HG02840 (cell line): ENCODE data around the gene NAA80.

Source experiments
- ATAC-seq: cut with Tn5 transposase; IDR thresholded peaks from one replicate; pipeline ENCODE4 v1.9.1; 2021; ENCODE audit warnings: mild to moderate bottlenecking, moderate library complexity, moderate number of reproducible peaks; ENCODE audit not compliant: unreplicated experiment, low FRiP score

Gene NAA80

GRCh38 chr3:50331364-50331907, 32.2 kb upstream of the NAA80 start:
- no peak for ATAC-seq

- no peak for ATAC-seq
These were observed 31.1 kb upstream of the NAA80 start for GRCh38 chr3:50330330-50330729.

GRCh38 chr3:50327943-50328691, 28.9 kb upstream of the NAA80 start, which contains the start of gene TUSC2:
Gene TUSC2, minus strand, starts transcription at chr3:50328223. Its CDS starts 124 bp downstream, at chr3:50328099.
- ATAC-seq, result peak; percentile 86

- no peak for ATAC-seq
These were observed 27.9 kb upstream of the NAA80 start for GRCh38 chr3:50327129-50327528.

GRCh38 chr3:50326182-50326541, 27.0 kb upstream of the NAA80 start:
- ATAC-seq, result no peak

DNA sequence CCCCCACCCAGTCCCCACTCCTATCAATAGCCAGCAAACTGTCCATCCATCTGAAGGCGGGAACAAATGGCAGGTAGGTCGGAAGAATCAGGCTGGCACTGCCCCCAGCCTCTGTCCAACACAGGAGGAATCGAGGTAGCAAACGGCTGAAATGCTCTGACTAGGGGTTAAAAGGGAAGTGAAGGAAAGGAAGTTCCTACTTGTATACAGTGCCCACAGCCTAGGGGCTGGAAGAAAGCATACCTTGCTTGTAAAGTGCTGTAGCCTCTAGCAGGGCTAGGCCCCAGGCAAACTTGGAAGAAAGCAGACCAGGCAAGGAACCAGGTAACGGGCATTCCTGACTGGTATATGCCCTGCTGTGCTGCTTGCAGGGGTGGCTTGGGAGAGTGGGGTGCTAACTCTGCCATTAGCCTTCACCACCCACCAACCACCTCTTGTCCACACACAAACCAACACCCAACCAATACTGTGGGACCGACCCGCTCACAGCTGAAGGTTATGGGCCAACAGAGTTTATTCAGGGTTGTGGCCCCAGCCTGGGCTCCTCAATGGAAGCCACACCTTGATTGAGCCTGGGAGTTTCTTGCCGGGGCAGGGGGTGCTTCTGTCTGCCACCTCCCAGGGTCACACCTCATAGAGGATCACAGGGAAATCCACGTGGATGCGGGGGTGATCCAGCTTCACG, 26.4 kb upstream of the NAA80 start:
- no peak for ATAC-seq

DNA sequence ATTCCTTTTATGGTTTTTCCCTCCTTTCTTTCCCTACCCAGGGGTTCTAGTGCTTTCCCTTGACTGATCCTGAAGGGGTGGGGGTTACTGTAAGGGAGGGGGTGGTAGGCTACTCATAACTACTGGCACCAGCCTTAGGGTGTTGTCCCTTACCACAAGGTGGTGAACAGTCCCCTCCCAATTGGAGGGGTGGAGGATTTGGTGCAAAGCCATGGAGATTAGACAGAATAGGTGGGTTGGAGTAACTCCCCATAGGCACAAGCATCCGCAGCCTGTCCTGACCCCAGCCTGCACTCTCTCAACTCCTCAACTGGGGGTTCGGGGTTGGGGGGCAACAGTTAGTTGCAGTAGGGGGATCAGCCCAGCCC, 25.9 kb upstream of the NAA80 start:
- ATAC-seq, result no peak

DNA sequence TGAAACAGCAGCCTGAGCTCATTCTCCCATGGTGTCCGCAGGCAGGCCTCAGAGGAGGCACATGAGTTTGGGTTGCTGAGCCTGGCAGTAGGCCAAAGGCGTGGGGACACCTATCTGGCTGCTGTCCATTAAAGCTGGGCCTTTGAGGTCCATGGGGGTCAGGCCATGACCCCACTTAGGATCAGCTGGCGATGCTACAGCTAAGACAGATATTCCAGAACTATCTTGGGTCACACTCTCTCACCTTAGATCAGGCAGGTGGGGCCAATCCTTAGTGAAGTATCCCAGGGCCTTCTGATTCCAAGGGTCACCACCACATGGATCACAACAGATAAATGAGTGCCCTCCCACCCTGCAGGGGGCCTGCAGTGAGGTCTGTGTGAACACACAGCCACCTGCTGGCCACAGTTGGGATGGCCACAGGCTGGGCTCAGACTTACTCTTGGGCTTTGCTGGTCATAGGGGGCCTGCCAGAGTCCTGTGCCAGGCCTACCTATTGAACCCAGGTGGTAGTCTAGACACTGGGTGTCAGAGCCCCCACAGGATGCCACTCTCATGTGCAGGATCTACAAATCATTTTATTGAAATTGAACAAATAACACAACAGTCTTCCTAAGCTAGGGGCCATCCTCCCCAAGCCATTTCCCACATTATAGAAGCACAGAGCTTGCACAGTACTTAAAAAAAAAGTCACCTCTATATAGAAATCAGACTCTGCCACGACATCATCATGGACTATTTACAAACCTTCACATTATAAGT, 25.3 kb upstream of the NAA80 start:
- no peak for ATAC-seq

DNA sequence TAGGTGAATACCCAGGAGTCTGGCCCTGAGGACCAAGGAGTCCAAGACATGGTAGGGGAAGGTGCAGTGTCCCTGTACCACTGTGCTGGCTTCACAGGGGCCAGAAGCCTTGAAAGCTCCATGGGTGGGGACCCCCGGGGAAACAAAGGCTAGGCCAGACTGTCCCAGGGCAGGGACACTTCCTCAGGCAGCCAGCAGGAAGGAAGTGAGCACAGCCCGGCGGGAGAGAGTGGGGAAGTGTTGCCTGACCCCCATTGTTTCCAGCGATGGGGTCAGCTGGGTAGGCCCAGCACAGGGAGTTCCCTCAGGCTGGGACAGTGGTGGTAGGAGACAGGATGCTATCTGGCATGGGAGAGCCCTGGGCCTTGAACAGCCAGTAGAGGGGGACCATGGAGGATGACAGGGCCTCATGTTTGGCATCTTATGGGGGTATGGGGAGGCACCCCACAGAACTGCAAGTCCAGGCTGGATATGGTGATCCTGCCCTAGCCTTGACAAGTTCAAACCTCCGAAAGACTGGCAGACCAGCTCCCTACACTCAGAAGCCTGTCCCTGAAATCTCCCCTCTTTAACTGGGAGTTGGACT, 24.5 kb upstream of the NAA80 start:
- ATAC-seq, result no peak

GRCh38 chr3:50323092-50323600, 23.9 kb upstream of the NAA80 start:
- no peak for ATAC-seq

DNA sequence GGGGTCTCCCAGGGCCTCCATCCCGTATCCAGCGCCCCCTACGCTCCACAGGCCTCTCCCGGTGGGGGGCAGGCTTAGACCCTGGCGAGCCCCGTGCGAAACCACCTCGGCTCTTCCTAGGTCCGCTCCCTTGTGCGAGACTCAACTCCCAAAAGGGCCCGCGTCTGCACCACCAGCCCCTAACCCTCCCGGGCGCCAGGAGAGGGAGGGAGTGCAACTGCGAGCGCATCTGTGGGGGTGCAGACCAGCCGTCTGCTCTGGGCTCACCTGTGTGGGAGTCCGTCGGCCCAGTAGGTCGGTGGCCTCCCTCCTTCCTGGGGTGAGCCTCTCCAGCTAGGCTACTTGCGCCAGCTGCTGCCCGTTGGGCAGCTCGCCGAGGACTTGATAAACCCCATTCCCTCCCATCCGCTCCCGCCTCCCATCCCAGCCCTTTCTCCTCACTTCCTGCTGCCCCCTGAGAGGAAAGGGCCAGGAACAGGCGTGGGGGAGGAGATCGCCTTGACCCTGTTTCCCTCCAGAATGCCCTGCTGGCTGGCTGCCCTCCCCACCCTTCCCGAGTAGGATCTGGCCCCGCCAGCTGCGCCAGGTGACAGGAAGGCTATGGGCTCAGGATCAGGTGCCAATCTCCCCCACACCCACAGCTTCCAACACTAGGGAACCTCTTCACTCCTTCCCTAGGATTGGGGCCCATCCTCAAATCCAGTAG, 23.3 kb upstream of the NAA80 start, which contains the start of gene HYAL2:
Gene HYAL2, minus strand, starts transcription at position 360 of the 706 bp plus-strand sequence. CDS start 2,256 bp downstream, outside the sequence.
- ATAC-seq, result no peak

DNA sequence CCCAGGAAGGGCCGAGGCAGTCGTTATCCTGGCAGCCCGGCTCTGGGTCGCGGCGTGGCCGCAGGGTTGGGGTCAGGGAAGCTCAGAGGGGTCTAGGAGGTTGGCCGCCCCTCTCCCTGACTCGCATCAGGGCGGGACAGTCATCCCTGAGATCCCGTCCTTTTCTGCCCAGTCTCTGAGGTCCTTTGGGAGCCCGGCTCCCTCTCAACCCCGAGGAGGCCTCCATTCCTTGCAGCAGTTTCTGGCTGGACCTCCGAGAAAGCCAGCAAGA, 22.8 kb upstream of the NAA80 start:
- ATAC-seq, result no peak

- peak; percentile 80 for ATAC-seq
These were observed 22.3 kb upstream of the NAA80 start for GRCh38 chr3:50321336-50322114.

- peak; percentile 50 for ATAC-seq
These were observed 21.7 kb upstream of the NAA80 start for GRCh38 chr3:50320853-50321335.

DNA sequence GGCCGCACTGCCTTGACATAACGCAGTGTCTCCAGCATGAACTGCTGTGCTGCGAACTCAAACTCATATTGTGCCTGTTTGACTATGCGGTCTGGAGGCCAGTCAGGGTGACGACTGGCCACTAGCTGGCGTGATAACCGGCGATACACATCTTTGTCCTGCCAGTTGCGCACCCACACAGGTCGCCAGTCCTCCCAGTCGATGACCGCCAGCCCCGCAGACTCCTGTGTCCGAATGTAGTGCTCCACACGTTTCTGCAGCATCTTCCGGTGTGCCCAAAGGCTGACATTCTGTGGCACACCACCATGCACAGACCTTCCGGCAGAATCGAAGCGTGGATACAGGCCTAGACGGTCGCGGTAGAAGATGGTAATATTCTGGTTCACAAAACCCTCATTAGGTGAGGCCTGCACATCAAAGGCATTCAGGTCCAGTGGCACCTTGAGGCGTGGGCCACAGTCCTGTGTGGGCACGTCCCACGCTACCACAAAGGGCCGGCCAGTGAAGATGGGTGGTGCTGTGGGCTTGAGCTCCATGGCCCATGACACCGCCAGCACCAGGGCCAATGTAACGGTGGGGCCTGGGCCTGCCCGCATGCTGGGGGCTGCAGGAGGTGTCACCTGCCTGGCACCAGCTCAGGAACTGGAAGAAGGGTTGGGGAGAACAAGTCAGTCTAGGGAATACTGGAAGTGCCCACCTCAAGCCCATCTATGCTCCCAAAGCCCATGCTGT, 20.9 kb upstream of the NAA80 start:
- no peak for ATAC-seq

DNA sequence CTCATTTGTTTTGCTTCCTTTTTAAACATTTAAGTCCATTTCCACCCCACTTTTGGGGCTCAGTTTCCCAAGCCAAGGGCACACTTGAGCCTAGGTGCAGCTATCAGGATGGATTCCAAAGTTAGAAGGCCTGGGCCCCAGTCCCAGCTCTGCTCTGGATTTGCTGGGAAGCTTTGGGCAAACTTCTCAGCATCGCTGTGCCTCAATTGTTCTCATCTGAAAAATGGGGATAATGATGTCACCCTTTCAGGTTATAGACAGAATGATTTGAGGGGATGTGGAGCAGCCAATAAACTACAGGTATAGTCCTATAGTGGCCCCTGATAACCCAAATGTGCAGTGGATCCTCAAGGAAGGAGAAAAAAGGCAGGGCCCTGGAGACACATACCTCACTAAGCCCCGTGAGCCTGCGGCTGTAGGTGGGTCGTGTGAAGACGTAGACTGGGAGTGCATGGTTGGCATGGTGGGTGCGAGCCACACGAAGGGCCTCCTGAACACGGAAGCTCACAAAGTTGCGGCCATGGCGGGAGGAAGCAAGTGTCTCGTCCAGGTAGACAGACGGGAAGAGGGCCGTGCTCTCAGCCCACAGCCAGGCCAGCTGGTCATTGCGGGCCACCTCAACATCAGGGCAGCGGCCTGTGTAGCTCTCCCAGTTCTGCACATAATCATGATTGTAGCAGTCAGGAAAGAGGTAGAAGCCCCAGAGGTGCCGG, 20.1 kb upstream of the NAA80 start:
- ATAC-seq, result no peak

- no peak for ATAC-seq
These were observed 19.4 kb upstream of the NAA80 start for GRCh38 chr3:50318615-50319014.

DNA sequence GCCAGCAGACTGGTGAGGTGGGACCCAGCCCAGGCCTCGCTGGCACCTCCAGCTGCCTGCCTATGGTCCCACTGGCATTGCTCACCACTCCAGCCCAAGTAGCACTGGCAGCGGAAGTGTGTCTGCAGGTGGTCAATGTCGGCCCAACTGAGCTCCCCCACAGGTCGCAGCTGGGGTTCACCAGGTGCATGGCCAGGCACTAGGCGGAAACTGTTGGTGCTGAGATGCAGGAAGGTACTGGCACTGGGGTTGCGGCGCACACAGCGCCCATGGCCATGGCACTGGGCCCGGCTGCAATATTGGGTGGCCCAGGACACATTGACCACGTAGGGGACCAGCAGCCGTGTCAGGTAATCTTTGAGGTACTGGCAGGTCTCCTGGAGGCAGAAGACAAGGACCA, 19.0 kb upstream of the NAA80 start:
- ATAC-seq, result no peak
